Measurements from ENCODE around the gene RPS21. TPM values are rescaled to one million over a fixed set of nuclear protein-coding genes. Genes with fewer than 3 reads are reported as not detected.
A peak's percentile ranks its signal among the peaks of the same experiment; 100 is the strongest.

The RPS21 gene
- total RNA-seq, 2 donors from 2014 or later, result 1,150 to 1,291 TPM

GRCh38 chr20:62427172-62428001, 40.5 kb downstream of the RPS21 start, which contains the start of gene RBBP8NL:
TSS of gene RBBP8NL (minus strand) at chr20:62427539. CDS start at chr20:62419647, 7,892 bp downstream.
- DNase-seq, result peak; percentile 89 to 91
- intact Hi-C loops (cut with DNase I, micrococcal nuclease), result no loop called here

DNA sequence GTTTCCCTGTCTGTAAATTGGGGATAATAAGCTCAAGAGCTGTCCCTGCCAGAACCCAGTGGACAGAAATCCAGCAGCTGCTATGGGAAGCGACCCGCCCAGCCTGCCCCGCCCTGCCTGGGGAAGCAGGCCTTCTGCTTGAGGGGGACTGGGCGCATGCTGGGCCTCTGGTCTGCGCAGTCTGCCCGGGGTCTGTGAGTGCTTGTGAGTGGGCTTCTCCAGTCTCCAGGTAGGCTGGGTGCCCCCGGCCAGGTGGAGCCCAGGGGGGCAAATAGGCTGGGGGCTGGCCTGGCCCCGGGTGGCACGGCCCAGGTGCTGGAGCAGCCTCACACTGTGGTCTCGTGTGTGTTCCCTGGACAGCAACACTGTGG, 41.1 kb downstream of the RPS21 start:
- intact Hi-C loops (cut with DNase I, micrococcal nuclease), result no loop called here
- ATAC-seq (peak; percentile 59), DNase-seq (peak; percentile 65 to 71)

More at GRCh38 chr20:62427172-62428001, 40.5 kb downstream of the RPS21 start, which contains the start of gene RBBP8NL:
- peak; percentile 87 for ATAC-seq

DNA sequence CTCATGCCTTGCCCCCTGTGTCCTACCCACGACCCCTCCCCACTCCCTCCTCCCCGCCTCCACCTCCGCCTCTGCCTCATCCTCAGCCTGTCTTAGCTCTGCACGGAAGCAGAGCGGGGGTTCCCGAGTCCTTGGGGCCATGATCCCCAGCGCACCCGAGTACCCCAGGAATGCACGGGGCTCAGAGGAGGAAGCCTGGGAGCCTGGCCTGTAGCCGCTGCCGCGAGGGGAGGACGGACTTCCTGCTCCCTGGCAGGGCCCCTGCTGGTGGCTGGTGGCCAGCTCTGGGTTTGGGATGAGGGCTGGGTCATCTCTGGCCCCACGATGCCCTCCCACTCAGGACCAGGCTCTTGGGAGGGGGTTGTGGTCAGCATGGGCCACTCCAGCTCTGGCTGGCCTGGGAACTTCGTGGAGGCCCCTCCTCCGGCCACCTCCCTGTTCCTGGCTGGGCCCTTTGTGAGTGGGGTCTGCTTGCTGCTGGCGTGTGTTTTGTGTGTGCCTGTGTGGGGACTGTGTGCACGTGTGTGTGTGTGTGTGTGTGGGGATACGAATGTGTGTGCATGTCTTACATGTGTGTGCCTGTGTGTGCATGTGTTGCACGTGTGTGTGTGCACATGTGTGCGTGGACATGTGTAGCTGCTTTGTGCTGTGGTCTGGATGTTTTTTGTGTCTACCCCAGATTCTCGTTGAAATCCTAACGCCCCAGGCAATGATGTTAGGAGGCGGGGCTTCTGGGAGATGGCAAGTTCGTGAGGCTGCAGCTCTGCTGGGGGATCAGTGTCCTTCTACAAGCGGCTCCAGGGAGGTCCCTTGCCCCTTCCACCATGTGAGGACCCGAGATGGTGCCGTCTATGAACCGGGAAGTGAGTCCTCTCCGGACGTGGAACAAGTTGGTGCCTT, 41.7 kb downstream of the RPS21 start:
- DNase-seq (peak in 1 of 2 donors; percentile 28), ATAC-seq (peak; percentile 13)
- intact Hi-C loops (cut with DNase I, micrococcal nuclease), result no loop called here

- intact Hi-C loops (cut with DNase I, micrococcal nuclease), result no loop called here
- ATAC-seq (no peak), DNase-seq (no peak)
These were observed 42.8 kb downstream of the RPS21 start for GRCh38 chr20:62429455-62430310.

- ATAC-seq, result no peak
- DNase-seq, result no peak
- intact Hi-C loops (cut with DNase I, micrococcal nuclease), result no loop called here
These were observed 43.5 kb downstream of the RPS21 start for GRCh38 chr20:62430311-62430853.

GRCh38 chr20:62430866-62431447, 44.1 kb downstream of the RPS21 start:
- ATAC-seq, result no peak
- intact Hi-C loops (cut with DNase I, micrococcal nuclease), result no loop called here
- no peak for DNase-seq

GRCh38 chr20:62433658-62434497, 47.0 kb downstream of the RPS21 start:
- peak; percentile 68 for ATAC-seq
- intact Hi-C loops (cut with DNase I, micrococcal nuclease), result no loop called here
- DNase-seq, result peak; percentile 54 to 67

DNA sequence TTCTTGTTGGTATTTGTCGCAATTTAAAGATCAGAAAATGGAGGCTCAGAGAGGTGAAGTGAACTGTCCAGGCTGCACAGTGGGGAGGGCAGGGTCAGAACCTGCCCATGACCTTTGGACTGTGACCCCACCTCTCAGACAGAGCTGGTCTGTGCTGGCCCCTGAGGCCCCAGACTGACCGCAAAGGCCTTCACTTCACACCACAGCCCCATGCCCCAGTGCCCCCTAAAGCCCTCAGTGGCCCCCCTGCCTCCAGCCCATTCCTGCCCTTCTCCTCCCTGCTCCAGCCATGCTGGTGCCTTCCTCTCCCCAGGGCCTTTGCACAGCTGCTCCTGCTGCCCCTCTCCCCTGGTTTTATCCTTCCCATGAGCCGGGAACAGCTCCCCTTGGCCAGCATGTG, 49.8 kb downstream of the RPS21 start:
- intact Hi-C loops (cut with DNase I, micrococcal nuclease), result no loop called here
- DNase-seq, result no peak

GRCh38 chr20:62437496-62437895, 50.6 kb downstream of the RPS21 start:
- intact Hi-C loops (cut with DNase I, micrococcal nuclease), result no loop called here
- ATAC-seq, result no peak
- no peak for DNase-seq

More for the DNA sequence above, 49.8 kb downstream of the RPS21 start:
- no peak for ATAC-seq

- DNase-seq (no peak), ATAC-seq (no peak)
- intact Hi-C loops (cut with DNase I, micrococcal nuclease), result no loop called here
These were observed 51.0 kb downstream of the RPS21 start for GRCh38 chr20:62437927-62438326.

Other genes with a start within 250 kb of the RPS21 start
- 100 to 1,000 TPM; 148 to 178 TPM for gene PSMA7, start 243.7 kb upstream of the RPS21 start, total RNA-seq
- gene SS18L1, start 243.3 kb upstream of the RPS21 start, total RNA-seq, result 10 to 100 TPM; 11.3 to 17.2 TPM
- 10 to 100 TPM; 26.3 to 34.3 TPM for gene MTG2, start 204.1 kb upstream of the RPS21 start, total RNA-seq
- not detected for gene HRH3, start 166.8 kb upstream of the RPS21 start, total RNA-seq
- 10 to 100 TPM; 91.6 to 99.5 TPM for gene OSBPL2, start 148.6 kb upstream of the RPS21 start, total RNA-seq
- 10 to 100 TPM; 67.2 to 73.1 TPM for gene ADRM1, start 84.1 kb upstream of the RPS21 start, total RNA-seq
- 10 to 100 TPM; 18.2 to 45.8 TPM for gene LAMA5, start 19.8 kb upstream of the RPS21 start, total RNA-seq
- 1 to 10 TPM; 7.8 to 9.5 TPM for gene CABLES2, start 20.2 kb downstream of the RPS21 start, total RNA-seq
- 1 to 10 TPM; 4.8 to 6.7 TPM for gene RBBP8NL, start 40.4 kb downstream of the RPS21 start, total RNA-seq
- not detected for gene GATA5, start 88.9 kb downstream of the RPS21 start, total RNA-seq

Data from left colon (tissue), 2 donors.